GM21515 (cell line): ENCODE measurements around the gene TMPRSS13.

Experiments
- ATAC-seq: cut with Tn5 transposase; IDR thresholded peaks from one replicate; pipeline ENCODE4 v1.9.1; 2021; ENCODE audit not compliant: unreplicated experiment

TMPRSS13 gene

DNA sequence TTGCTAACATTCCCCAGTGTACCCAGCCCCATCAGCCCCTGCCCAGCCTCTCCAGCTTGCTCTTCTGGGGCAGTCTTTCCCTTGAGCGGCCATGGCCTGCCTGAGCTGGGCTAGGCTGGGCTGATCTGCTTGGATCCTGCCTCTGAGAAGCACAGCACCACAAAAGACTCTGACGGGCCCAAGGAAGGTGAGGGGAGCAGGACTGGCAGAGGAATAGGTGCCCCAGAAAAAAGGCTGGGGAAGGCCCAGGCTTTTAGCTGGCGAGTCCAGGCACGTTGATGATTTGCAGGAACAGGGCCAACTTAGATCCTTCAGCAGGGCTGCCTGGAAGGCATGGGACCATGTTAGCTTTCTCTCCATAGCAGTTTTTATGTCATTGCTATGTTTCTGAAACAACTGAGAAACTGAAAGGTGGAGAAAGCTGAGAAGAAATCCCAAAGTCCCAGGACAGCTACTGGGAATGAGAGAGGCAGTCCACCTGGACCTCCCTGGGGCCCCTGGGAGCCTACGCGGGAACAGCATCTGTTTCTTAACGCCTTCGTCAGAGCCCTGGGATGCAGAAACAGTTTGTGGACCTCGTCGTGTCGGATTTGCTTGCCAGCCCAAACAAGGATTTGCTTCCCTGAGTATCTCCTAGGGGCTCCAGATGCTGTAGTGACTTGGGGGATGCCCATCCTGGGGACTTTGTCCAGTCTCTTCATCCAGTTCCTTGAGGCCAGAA, 28.3 kb downstream of the TMPRSS13 start:
- ATAC-seq = no peak

GRCh38 chr11:117900121-117900648, 29.0 kb downstream of the TMPRSS13 start:
- ATAC-seq = no peak

DNA sequence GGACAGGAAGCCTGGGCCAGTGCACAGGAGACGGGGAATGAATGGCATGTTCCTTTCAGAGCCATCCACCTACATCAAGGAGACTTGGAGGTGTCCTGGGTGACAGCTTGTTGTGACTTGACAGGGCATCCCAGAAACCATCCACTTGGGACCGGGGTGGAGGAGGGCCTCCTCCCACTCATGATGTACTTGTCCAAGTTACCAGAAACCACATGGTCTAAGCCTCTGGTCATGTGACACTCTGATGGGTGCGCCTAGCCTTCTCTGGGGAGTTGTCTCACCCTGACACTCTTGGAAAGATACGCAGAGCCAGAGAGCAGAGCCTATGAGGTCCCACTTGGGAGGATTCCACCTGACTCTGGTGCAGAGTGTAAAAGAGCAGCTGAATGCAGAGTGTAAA, 31.1 kb downstream of the TMPRSS13 start:
- ATAC-seq = no peak

GRCh38 chr11:117892651-117893050, 36.6 kb downstream of the TMPRSS13 start:
- ATAC-seq = no peak

DNA sequence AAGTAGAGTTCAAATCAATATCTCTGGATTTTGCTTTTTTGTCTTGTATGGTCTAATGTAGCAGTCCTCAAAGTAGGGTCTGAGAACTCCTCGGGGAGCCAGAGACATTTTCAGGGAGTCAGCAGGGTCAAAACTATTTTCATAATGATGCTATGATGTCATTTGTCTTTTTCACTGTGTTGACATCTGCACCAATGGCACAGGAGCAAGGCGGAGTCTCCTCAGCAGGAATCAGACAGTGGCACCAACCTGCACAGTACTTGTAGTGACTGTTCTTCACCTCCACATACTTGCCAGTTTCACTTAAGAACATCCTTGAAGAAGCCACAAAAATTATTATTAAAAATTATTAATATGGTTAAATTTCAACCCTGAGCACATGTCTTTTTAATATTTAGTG, 37.8 kb downstream of the TMPRSS13 start:
- ATAC-seq = no peak

DNA sequence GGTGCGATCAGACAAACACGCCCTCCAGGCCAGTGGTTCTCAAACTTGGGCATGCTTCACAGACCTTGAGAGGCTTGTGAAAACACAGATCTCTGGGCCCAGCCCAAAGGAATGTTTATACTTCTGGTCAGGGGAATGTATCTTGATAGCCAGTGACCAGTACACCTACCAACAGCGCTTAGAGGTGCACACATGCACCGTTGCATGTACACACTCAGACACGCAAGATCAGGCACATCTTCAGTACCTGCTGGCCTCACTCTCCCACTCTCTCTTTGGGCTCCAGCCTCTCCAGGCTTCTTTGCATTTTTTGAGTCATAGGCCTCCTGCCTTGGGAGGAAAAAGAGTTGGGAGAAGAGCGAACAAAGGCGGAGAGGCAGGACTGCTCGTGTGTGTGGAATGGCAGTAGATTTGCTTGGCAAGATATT, 41.0 kb downstream of the TMPRSS13 start:
- ATAC-seq = no peak

DNA sequence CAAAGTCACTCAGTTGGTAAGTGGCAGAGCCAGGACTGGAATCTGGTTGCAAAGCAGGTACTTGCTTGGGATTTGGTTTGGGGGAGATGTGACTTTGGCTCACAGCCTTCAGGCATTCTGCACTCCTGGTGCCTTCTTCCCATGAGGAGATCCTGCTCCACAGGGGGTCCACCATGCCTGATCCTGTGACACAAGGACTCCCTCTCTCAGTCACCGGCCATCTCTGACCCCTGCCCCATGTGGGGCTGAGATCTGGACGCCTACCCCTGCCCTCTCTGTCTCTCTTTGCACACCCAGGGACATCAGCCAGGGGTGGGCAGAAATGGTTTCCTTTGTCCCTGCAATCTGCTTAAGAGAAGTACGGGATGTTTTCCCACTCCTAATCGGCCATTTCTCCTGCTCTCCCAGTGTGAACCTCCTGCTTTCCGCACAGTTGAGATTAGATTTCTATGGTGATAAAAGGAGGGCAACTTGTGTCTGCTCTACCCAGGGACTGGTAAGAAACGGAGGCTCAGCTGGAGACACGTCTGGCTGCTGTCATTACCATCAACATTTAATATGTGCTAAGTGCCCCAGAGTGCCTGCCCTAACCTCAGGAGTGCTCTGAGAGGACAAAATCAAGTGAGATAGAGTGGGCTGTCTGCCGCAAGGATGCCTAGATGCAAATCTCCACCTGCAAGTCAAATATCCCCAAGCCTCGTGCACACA, 41.6 kb downstream of the TMPRSS13 start:
- ATAC-seq = no peak

DNA sequence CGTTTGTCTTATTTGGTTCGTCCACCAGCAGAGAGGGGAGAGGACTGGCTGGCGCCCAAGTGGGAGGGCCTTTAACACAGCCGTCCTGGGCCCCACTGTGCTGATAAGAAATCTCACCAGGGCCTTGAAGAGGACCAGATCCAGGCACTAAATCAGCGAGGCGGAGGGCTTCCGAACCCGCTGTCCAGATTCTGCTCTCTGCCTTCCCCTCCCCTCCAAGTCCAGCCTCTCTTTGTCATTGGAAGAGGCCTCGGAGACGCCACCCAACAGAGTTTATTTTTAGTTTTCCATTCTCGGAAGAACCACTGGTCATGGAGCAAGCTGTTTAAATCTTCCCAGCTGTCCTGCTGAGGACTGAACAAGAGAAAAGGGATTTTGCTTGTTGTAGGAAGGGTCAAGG, 43.4 kb downstream of the TMPRSS13 start:
- ATAC-seq = no peak

GRCh38 chr11:117884994-117885393, 44.2 kb downstream of the TMPRSS13 start:
- ATAC-seq = no peak

- no peak for ATAC-seq
Observed at GRCh38 chr11:117883063-117883462, 46.1 kb downstream of the TMPRSS13 start.

- no peak for ATAC-seq
Observed at GRCh38 chr11:117882311-117882905, 46.8 kb downstream of the TMPRSS13 start.

- ATAC-seq = no peak
Observed at GRCh38 chr11:117881217-117881616, 48.0 kb downstream of the TMPRSS13 start.

GRCh38 chr11:117879516-117880480, 49.4 kb downstream of the TMPRSS13 start:
- no peak for ATAC-seq

GRCh38 chr11:117878939-117879475, 50.2 kb downstream of the TMPRSS13 start:
- ATAC-seq = no peak

GRCh38 chr11:117878314-117878938, 50.8 kb downstream of the TMPRSS13 start:
- ATAC-seq = no peak

GRCh38 chr11:117877120-117877784, 52.0 kb downstream of the TMPRSS13 start:
- ATAC-seq = no peak

DNA sequence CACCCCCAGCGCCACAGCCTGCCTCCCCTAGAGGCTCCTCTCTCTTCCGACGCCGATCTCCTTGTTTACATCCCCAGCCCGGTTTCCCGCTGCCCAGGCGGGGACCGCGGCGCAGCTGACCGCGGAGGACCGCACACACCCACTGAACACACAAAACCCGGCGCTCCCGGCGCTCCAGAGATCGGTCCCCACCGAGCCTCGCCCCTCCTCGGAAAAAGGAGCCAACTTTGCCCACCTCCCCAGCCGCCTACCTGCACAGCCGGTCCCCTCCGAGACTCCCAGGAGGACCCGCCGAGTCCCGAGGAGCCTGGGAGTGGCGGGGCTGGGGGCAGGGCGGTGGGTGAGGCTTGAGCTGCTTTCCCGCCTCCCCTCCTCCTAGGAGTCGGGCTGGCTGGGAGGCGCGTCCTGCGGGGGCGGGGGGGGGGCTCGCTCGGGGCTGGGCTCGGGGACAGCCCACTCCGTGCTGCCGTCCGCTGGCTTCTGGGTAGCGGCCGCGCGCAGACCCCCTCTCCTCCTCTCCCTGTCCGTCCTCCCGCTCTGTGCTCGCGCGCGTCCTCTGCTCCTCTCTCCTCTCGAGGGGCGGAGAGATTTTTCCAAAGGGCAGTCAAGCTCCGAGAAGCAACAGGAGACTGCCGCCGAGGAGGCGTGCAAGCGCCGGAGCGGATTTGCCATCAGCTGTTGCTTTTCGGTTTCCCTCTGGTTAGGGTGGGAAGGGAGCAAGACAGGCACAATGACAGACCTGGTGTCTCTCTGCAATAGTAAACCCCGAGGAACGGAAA, 52.7 kb downstream of the TMPRSS13 start, which contains the start of gene FXYD6:
TSS of gene FXYD6 (minus strand) at position 318 of the 779 bp plus-strand sequence. CDS start 33,882 bp downstream, outside the sequence.
- ATAC-seq = no peak

DNA sequence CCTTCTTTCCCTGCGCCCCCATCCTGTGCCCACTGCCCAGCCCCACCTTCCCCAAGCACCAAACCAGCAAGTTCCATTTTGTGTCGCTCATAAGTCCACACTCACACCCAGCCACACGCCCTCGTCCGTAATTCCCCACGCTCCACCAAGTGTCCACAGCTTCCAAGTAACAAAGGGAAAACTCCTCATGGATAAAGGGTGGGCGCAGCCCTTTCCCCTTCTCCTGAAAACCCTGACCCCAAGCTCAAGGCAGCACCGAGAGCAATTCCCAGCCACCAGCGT, 53.2 kb downstream of the TMPRSS13 start:
- ATAC-seq = no peak
